NB4 (cell line): ENCODE measurements around the gene HOXA13.

Experiments
- MYC ChIP-seq: IDR thresholded peaks from 2 replicates; pipeline ENCODE4 v1.6.1; 2011; ENCODE audit warnings: low read depth, low read length
- POLR2A ChIP-seq: IDR thresholded peaks from 2 replicates; pipeline ENCODE4 v1.6.1; 2011; ENCODE audit warnings: mild to moderate bottlenecking; ENCODE audit not compliant: insufficient read length; ENCODE audit errors: extremely low read depth
- TF ChIP-seq, protein P1 (sequence below): IDR thresholded peaks from one replicate; pipeline ENCODE4 v1.5.1; 2012; ENCODE audit warnings: low read depth, low read length
- TF ChIP-seq, protein P2 (sequence below): IDR thresholded peaks from 2 replicates; pipeline ENCODE4 v1.6.1; 2011; ENCODE audit warnings: low read depth, low read length

DNA sequence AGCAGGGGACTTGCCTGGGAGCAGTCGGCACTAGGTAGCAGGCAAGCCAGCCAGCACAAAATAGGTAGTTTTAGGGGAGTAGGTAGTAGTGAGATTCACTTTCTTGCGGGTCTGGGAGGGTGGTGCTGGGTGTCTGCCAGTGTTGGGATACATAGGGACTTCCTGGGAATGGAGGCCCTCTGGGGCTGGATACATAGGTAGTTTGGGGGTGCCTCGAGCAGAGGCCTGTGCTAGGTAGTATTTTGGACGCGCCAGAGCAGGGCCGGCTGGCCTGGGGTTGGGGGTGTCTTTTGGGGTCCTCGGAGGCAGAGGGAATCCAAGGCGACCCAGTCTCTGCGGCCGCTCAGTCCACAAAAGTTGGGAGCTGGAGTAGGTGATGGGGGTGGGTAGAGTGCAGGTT, 45.5 kb downstream of the HOXA13 start:
- no peak for TF ChIP-seq POLR2A
- TF ChIP-seq, protein P1, sequence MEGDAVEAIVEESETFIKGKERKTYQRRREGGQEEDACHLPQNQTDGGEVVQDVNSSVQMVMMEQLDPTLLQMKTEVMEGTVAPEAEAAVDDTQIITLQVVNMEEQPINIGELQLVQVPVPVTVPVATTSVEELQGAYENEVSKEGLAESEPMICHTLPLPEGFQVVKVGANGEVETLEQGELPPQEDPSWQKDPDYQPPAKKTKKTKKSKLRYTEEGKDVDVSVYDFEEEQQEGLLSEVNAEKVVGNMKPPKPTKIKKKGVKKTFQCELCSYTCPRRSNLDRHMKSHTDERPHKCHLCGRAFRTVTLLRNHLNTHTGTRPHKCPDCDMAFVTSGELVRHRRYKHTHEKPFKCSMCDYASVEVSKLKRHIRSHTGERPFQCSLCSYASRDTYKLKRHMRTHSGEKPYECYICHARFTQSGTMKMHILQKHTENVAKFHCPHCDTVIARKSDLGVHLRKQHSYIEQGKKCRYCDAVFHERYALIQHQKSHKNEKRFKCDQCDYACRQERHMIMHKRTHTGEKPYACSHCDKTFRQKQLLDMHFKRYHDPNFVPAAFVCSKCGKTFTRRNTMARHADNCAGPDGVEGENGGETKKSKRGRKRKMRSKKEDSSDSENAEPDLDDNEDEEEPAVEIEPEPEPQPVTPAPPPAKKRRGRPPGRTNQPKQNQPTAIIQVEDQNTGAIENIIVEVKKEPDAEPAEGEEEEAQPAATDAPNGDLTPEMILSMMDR: no peak
- TF ChIP-seq, protein P2, sequence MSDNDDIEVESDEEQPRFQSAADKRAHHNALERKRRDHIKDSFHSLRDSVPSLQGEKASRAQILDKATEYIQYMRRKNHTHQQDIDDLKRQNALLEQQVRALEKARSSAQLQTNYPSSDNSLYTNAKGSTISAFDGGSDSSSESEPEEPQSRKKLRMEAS: no peak
- TF ChIP-seq MYC: no peak
